SK-N-SH (cell line): ENCODE data around the gene FUT2. TPM values are rescaled to one million over a fixed set of nuclear protein-coding genes. Genes with fewer than 3 reads are reported as not detected.

ENCODE experiments used
- CTCF ChIA-PET: fragments of 300-600, 350-600 bp; formaldehyde crosslinking; extraction: SDS; loops from one replicate; lab custom pipeline; 2021; lab: Yijun Ruan, JAX
- POLR2A ChIA-PET: fragments of 350-600 bp; sonication (Branson Sonifier 250); formaldehyde crosslinking; extraction: SDS; loops from one replicate; lab custom pipeline; 2020; ENCODE audit warnings: antibody characterized with exemption, inconsistent platforms; lab: Yijun Ruan, JAX
- DNase-seq: peaks from one replicate; pipeline ENCODE4 v3.0.0; 2012
- H2AFZ ChIP-seq: fragments of 200-600 bp; sonication (generic); 2 replicates; pipeline ENCODE4 v1.8.1; 2016; ENCODE audit warnings: antibody characterized with exemption, mild to moderate bottlenecking, low read depth
- H3F3A ChIP-seq: fragments of 200-600 bp; sonication (generic); replicated peaks from 2 replicates; pipeline ENCODE3; 2016; ENCODE audit warnings: antibody characterized with exemption, mild to moderate bottlenecking; ENCODE audit not compliant: insufficient read depth
- H3K27ac ChIP-seq, 2 experiments: fragments of 200-500 bp in 1 of 2; fragments of 200-600 bp in 1 of 2; sonication (Bioruptor generic) in 1 of 2; sonication (generic), shearing (Covaris generic) in 1 of 2; 2 replicates each; pipeline versions ENCODE4 v1.5.1 to v1.6.1; 2014 to 2016; ENCODE audit warnings: low read depth in 2 of 2, inconsistent platforms in 1 of 2, low read length in 1 of 2, mild to moderate bottlenecking in 1 of 2, mixed read lengths in 1 of 2
- H3K27me3 ChIP-seq: fragments of 200-600 bp; sonication (generic), shearing (Covaris generic); 2 replicates; pipeline ENCODE4 v1.6.1; 2016; ENCODE audit warnings: mixed run types; ENCODE audit not compliant: insufficient read depth
- H3K36me3 ChIP-seq, 2 experiments: fragments of 200-500 bp in 1 of 2; fragments of 200-600 bp in 1 of 2; sonication (Bioruptor generic) in 1 of 2; sonication (generic) in 1 of 2; replicated peaks in 1 of 2; 2 replicates each; pipeline versions ENCODE3 to v1.5.1; 2014 to 2016; ENCODE audit warnings: low read length in 1 of 2, mild to moderate bottlenecking in 1 of 2; ENCODE audit not compliant: insufficient read depth in 2 of 2, control insufficient read depth in 1 of 2
- H3K4me1 ChIP-seq, 2 experiments: fragments of 200-500 bp in 1 of 2; fragments of 200-600 bp in 1 of 2; sonication (Bioruptor generic) in 1 of 2; sonication (generic), shearing (Covaris generic) in 1 of 2; 2 replicates each; pipeline versions ENCODE4 v1.5.1 to v1.6.1; 2014 to 2016; ENCODE audit warnings: low read depth in 1 of 2, low read length in 1 of 2, mixed run types in 1 of 2; ENCODE audit not compliant: insufficient read depth in 2 of 2, control insufficient read depth in 1 of 2
- H3K4me2 ChIP-seq: fragments of 200-600 bp; sonication (generic), shearing (Covaris generic); 2 replicates; pipeline ENCODE4 v1.6.1; 2017; ENCODE audit warnings: mixed run types
- H3K4me3 ChIP-seq, 2 experiments: fragments of 200-500 bp in 1 of 2; fragments of 200-600 bp in 1 of 2; sonication (Bioruptor generic) in 1 of 2; sonication (generic), shearing (Covaris generic) in 1 of 2; 2 replicates each; pipeline versions ENCODE4 v1.5.1 to v1.8.1; 2014 to 2016; ENCODE audit warnings: low read depth in 2 of 2, inconsistent platforms in 1 of 2, low read length in 1 of 2, mild to moderate bottlenecking in 1 of 2, mixed read lengths in 1 of 2, moderate library complexity in 1 of 2
- H3K79me2 ChIP-seq: fragments of 200-600 bp; sonication (generic); 2 replicates; pipeline ENCODE4 v1.8.1; 2017; ENCODE audit warnings: mild to moderate bottlenecking; ENCODE audit not compliant: insufficient read depth
- H3K9ac ChIP-seq: fragments of 200-600 bp; sonication (generic); 2 replicates; pipeline ENCODE4 v1.6.1; 2017; ENCODE audit warnings: mixed run types
- H3K9me2 ChIP-seq: fragments of 200-600 bp; sonication (generic); 2 replicates; pipeline ENCODE4 v1.6.1; 2017; ENCODE audit warnings: mixed run types
- H3K9me3 ChIP-seq: fragments of 200-600 bp; sonication (generic); 2 replicates; pipeline ENCODE4 v1.6.1; 2017; ENCODE audit warnings: mixed run types, mild to moderate bottlenecking, moderate library complexity
- H4K20me1 ChIP-seq: fragments of 200-600 bp; sonication (generic); 2 replicates; pipeline ENCODE4 v1.6.1; 2017; ENCODE audit warnings: mild to moderate bottlenecking, mixed run types; ENCODE audit not compliant: insufficient read depth
- GABPA ChIP-seq: IDR thresholded peaks from 2 replicates; pipeline ENCODE4 v1.4.0; 2012; ENCODE audit warnings: low read depth, mild to moderate bottlenecking
- GATA2 ChIP-seq: sonication (generic); formaldehyde crosslinking; IDR thresholded peaks from 2 replicates; pipeline ENCODE4 v1.5.0; 2020; ENCODE audit warnings: mild to moderate bottlenecking, missing genetic modification reagents
- MEF2A ChIP-seq: IDR thresholded peaks from 2 replicates; pipeline ENCODE4 v1.4.0; 2012; ENCODE audit warnings: low read depth, borderline replicate concordance
- MXI1 ChIP-seq: IDR thresholded peaks from 2 replicates; pipeline ENCODE4 v1.6.1; 2012; ENCODE audit warnings: mild to moderate bottlenecking, low read depth, low read length, improper control_type of control experiment
- TAF1 ChIP-seq: IDR thresholded peaks from 2 replicates; pipeline ENCODE4 v1.6.1; 2012; ENCODE audit warnings: low read depth, mild to moderate bottlenecking, low read length, moderate library complexity, borderline replicate concordance
- TCF12 ChIP-seq: IDR thresholded peaks from 2 replicates; pipeline ENCODE4 v1.4.0; 2012
- YY1 ChIP-seq: IDR thresholded peaks from 2 replicates; pipeline ENCODE4 v1.4.0; 2012; ENCODE audit warnings: low read depth, mild to moderate bottlenecking
- WGBS: methylation state at CpG from one replicate; pipeline ENCODE4 v1.1.6; 2017; ENCODE audit warnings: low lambda C conversion rate; 5-methylcytosine and 5-hydroxymethylcytosine counted together
- polyA plus RNA-seq, 3 experiments: library from polyadenylated mRNA; depleted of rRNA; stranded (reverse); fragments of >200 nt; gene quantifications; 2 replicates each; pipeline ENCODE4 v1.2.3, GENCODE V29; 2012
- TF ChIP-seq, protein P1 (sequence below): fragments of 200-600 bp; sonication (generic); IDR thresholded peaks from 2 replicates; pipeline ENCODE4 v1.6.1; 2017; ENCODE audit warnings: antibody characterized with exemption, mild to moderate bottlenecking, moderate library complexity
- TF ChIP-seq, protein P2 (sequence below): fragments of 150-350 bp; IDR thresholded peaks from 2 replicates; pipeline ENCODE4 v1.6.1; 2016; ENCODE audit warnings: mild to moderate bottlenecking, low read depth, low read length

Gene FUT2
- polyA plus RNA-seq, 1 of the 3 experiments (the other 2 are of a cell fraction) = not detected

DNA sequence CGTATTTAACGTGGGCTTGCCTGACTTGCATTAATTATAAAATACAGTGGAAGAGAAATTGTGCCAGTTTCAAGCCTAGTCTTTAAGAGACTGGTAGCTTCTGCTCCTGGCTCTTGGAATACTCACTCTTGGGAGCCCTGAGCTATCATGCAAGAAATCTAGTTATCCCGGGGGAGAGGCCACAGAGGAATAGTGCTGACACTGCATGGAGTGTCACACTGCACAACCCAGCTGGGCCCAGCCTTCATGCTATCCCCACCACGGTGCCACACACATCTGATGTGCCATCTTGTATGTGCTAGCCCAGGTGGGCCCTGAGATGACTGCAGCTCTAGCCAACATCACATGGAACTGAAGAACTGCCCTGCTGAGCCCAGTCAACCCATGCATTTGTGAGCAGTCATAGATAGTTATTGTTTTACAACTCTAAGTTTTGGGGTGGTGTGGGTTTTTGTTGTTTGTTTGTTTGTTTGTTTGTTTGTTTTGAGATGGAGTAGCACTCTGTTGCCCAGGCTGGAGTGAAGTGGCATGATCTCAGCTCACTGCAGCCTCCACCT, 15.4 kb downstream of the FUT2 start:
- H3K79me2 ChIP-seq = peaks cover 17% of the 10 kb centered on the region
- CTCF ChIA-PET = interaction anchor here (1.7 to 4.5 kb wide), 2 partner anchors 33 to 36 kb away, joined by 4 to 30 read pairs; no protein-coding TSS in a partner anchor

DNA sequence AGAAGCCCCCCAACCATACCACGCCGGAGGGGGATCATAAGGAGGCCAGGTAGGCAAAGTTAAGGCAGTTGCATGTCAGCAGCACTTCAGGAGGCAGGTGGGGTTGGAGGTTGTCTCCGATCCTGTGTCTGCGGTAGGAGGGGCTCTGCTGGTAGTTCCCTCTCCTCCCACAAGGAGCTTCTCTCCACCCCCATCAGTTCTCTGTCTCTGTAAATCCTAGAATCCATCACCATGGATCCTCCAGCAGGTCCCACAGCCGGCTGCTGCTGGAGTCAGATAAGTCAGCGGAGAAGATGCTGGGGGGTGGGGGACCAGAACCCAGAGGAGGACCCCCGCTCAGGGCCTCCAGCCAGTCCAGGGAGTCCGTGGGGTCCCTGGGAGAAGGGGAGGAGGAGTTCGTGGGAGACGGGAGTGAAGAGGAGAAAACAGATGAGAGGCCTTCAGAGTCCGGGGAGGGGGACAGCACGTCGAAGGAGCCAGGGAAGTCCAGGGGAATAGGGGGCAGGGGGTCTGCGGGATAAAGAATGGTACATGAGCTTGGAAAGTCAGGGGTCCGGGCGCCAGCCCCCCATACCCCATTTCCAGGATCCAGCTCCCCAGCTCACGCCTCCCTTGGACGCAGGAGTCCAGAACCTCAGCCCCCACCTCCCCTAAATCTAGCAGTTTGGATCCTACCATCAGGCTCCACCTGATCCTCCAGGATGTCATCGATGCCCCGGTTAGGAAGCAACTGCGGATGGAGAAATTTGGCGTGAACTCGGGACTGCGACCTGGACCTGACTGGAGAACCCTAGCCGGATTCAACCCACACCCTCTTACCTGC, 17.5 kb downstream of the FUT2 start:
- peak overlapping the region; percentile 75 to 100 for H3K4me3 ChIP-seq
- H3K4me1 ChIP-seq = peaks cover 8 to 30% of the 10 kb centered on the region in 2 experiments; a peak in 2 of 4 replicates
- 0 out of 2 replicates have a peak, but pooled peaks have one; percentile 4 for TF ChIP-seq GABPA
- no peak for TF ChIP-seq MXI1
- TF ChIP-seq, protein P1, sequence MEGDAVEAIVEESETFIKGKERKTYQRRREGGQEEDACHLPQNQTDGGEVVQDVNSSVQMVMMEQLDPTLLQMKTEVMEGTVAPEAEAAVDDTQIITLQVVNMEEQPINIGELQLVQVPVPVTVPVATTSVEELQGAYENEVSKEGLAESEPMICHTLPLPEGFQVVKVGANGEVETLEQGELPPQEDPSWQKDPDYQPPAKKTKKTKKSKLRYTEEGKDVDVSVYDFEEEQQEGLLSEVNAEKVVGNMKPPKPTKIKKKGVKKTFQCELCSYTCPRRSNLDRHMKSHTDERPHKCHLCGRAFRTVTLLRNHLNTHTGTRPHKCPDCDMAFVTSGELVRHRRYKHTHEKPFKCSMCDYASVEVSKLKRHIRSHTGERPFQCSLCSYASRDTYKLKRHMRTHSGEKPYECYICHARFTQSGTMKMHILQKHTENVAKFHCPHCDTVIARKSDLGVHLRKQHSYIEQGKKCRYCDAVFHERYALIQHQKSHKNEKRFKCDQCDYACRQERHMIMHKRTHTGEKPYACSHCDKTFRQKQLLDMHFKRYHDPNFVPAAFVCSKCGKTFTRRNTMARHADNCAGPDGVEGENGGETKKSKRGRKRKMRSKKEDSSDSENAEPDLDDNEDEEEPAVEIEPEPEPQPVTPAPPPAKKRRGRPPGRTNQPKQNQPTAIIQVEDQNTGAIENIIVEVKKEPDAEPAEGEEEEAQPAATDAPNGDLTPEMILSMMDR = peak; percentile 30
- TF ChIP-seq YY1 = no peak
- H3K4me2 ChIP-seq = peak overlapping the region; percentile 98
- H4K20me1 ChIP-seq = no peaks in the 10 kb centered on the region
- H3K27ac ChIP-seq = peak overlapping the region in 1 of 2 experiments; percentile 66; a peak in 1 of 4 replicates
- peaks cover 17% of the 10 kb centered on the region for H3K79me2 ChIP-seq
- H3K9me3 ChIP-seq = no peaks in the 10 kb centered on the region
- CTCF ChIA-PET = interaction anchor here (0.7 to 4.5 kb wide), 8 partner anchors 9 to 129 kb away, joined by 3 to 30 read pairs (median 6); partner anchors contain the start of genes CA11 and HSD17B14
- DNase-seq = peak; percentile 59
- H3K9me2 ChIP-seq = no peaks in the 10 kb centered on the region
- H3K36me3 ChIP-seq = no peaks in the 10 kb centered on the region
- peak overlapping the region; percentile 80 for H3K9ac ChIP-seq
- H2AFZ ChIP-seq = peak overlapping the region; percentile 97
- 28% methylated on average over 19 of the region's 25 CpGs for WGBS
- peaks cover 4% of the 10 kb centered on the region for H3F3A ChIP-seq
- POLR2A ChIA-PET = interaction anchor here (0.8 to 1.0 kb wide), 2 partner anchors 25 to 1999 kb away, joined by 3 to 4 read pairs; no protein-coding TSS in a partner anchor
- H3K27me3 ChIP-seq = no peaks in the 10 kb centered on the region

More for the DNA sequence above, 15.4 kb downstream of the FUT2 start:
- TF ChIP-seq TCF12 (no peak), TAF1 (no peak), MXI1 (no peak), MEF2A (no peak), YY1 (no peak), GATA2 (CRISPR knock-in tag) (no peak)
- TF ChIP-seq, protein P2, sequence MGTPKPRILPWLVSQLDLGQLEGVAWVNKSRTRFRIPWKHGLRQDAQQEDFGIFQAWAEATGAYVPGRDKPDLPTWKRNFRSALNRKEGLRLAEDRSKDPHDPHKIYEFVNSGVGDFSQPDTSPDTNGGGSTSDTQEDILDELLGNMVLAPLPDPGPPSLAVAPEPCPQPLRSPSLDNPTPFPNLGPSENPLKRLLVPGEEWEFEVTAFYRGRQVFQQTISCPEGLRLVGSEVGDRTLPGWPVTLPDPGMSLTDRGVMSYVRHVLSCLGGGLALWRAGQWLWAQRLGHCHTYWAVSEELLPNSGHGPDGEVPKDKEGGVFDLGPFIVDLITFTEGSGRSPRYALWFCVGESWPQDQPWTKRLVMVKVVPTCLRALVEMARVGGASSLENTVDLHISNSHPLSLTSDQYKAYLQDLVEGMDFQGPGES = no peak
- no peak for DNase-seq
- H3K9me3 ChIP-seq = no peaks in the 10 kb centered on the region
- peaks cover 4% of the 10 kb centered on the region for H3F3A ChIP-seq
- H3K36me3 ChIP-seq = no peaks in the 10 kb centered on the region
- H3K4me2 ChIP-seq = no peak overlapping the region
- H2AFZ ChIP-seq = no peak overlapping the region
- H3K9ac ChIP-seq = no peak overlapping the region
- 90% methylated on average over 4 of the region's 4 CpGs for WGBS
- no peaks in the 10 kb centered on the region for H3K9me2 ChIP-seq
- H3K4me3 ChIP-seq = no peak overlapping the region
- no peak overlapping the region for H3K27ac ChIP-seq
- POLR2A ChIA-PET = interaction anchor here (0.7 kb wide), 1 partner anchor 14 kb away, joined by 4 read pairs; no protein-coding TSS in a partner anchor
- no peaks in the 10 kb centered on the region for H3K27me3 ChIP-seq
- peaks cover 0 to 20% of the 10 kb centered on the region in 2 experiments; a peak in 1 of 4 replicates for H3K4me1 ChIP-seq
- no peaks in the 10 kb centered on the region for H4K20me1 ChIP-seq
